ENCODE results near the gene NSMCE3.
"Not testable (repeated sequence)": the region's sequence is repeated elsewhere in the genome, so short reads cannot be mapped to it uniquely, and the experiment has no call there.

Gene NSMCE3

GRCh38 chr15:29268706-29269484, 727 bp downstream of the NSMCE3 start:
- peak in 3 of 4 experiments; percentile 25 to 43 (median 29) for DNase-seq

GRCh38 chr15:29266052-29266582, 3.5 kb downstream of the NSMCE3 start:
- no peak for DNase-seq

- no peak for DNase-seq
Measured at GRCh38 chr15:29263289-29263688, 6.3 kb downstream of the NSMCE3 start.

- no peak for DNase-seq
Measured at GRCh38 chr15:29262738-29263137, 6.9 kb downstream of the NSMCE3 start.

- no peak for DNase-seq
Measured at GRCh38 chr15:29260896-29261295, 8.7 kb downstream of the NSMCE3 start.

GRCh38 chr15:29259233-29259632, 10.4 kb downstream of the NSMCE3 start:
- no peak for DNase-seq

- no peak for DNase-seq
Measured at GRCh38 chr15:29252234-29252633, 17.4 kb downstream of the NSMCE3 start.

- DNase-seq: no peak
Measured at GRCh38 chr15:29244544-29244943, 25.1 kb downstream of the NSMCE3 start.

GRCh38 chr15:29244123-29244522, 25.5 kb downstream of the NSMCE3 start:
- no peak for DNase-seq

- DNase-seq: no peak
Measured at GRCh38 chr15:29242456-29243242, 27.0 kb downstream of the NSMCE3 start.

GRCh38 chr15:29241207-29241606, 28.4 kb downstream of the NSMCE3 start:
- DNase-seq: no peak

- DNase-seq: no peak
Measured at GRCh38 chr15:29239395-29239794, 30.2 kb downstream of the NSMCE3 start.

GRCh38 chr15:29233566-29233965, 36.1 kb downstream of the NSMCE3 start:
- no peak for DNase-seq

GRCh38 chr15:29226436-29227208, 43.0 kb downstream of the NSMCE3 start:
- DNase-seq: no peak

- no peak for DNase-seq
Measured at GRCh38 chr15:29225534-29226234, 43.9 kb downstream of the NSMCE3 start.

- DNase-seq: not testable (repeated sequence)
Measured at GRCh38 chr15:29224987-29225363, 44.6 kb downstream of the NSMCE3 start.

- not testable (repeated sequence) for DNase-seq
Measured at GRCh38 chr15:29224235-29224986, 45.2 kb downstream of the NSMCE3 start.

- no peak for DNase-seq
Measured at GRCh38 chr15:29223640-29224039, 46.0 kb downstream of the NSMCE3 start.

GRCh38 chr15:29222129-29222853, 47.3 kb downstream of the NSMCE3 start:
- no peak for DNase-seq

GRCh38 chr15:29220852-29221251, 48.8 kb downstream of the NSMCE3 start:
- no peak for DNase-seq

- DNase-seq: no peak
Measured at GRCh38 chr15:29216955-29217354, 52.7 kb downstream of the NSMCE3 start.
